Keratinocyte (primary cell): ENCODE measurements around the gene HS3ST6. TPM values are rescaled to one million over a fixed set of nuclear protein-coding genes. Genes with fewer than 3 reads are reported as not detected.

Experiments used
- DNase-seq: peaks from one replicate; pipeline ENCODE4 v3.0.0-alpha.2; 2011; ENCODE audit warnings: low read depth, missing footprints, low spot score
- FAIRE-seq: peaks from 2 replicates; lab custom pipeline; 2011; peaks lifted over from hg19 to GRCh38; lab: Jason Lieb, UNC
- H2AFZ ChIP-seq: 2 replicates; pipeline ENCODE4 v1.6.0; 2012; ENCODE audit warnings: low read length, control low read depth, inconsistent platforms; ENCODE audit not compliant: control insufficient read depth
- H3K27ac ChIP-seq: 2 replicates; pipeline ENCODE4 v1.5.1; 2011; ENCODE audit warnings: low read length; ENCODE audit not compliant: control insufficient read depth, insufficient read depth
- H3K27me3 ChIP-seq: 3 replicates; pipeline ENCODE4 v1.6.0; 2011; ENCODE audit warnings: low read length; ENCODE audit not compliant: control insufficient read depth, insufficient read depth; ENCODE audit errors: extremely low read depth
- H3K36me3 ChIP-seq, 2 experiments: 2 replicates in 1 of 2; 3 replicates in 1 of 2; pipeline ENCODE4 v1.5.1; 2011; ENCODE audit warnings: low read length in 2 of 2, mild to moderate bottlenecking in 1 of 2; ENCODE audit not compliant: control insufficient read depth in 2 of 2, insufficient read depth in 2 of 2; ENCODE audit errors: extremely low read depth in 1 of 2
- H3K4me1 ChIP-seq: 3 replicates; pipeline ENCODE4 v1.5.1; 2011; ENCODE audit warnings: low read length; ENCODE audit not compliant: control insufficient read depth, insufficient read depth; ENCODE audit errors: extremely low read depth
- H3K4me2 ChIP-seq: 3 replicates; pipeline ENCODE4 v1.6.0; 2011; ENCODE audit warnings: low read depth, low read length; ENCODE audit not compliant: control insufficient read depth, insufficient read depth; ENCODE audit errors: extremely low read depth
- H3K4me3 ChIP-seq, 3 experiments: fragments of 200-600 bp in 1 of 3; sonication (generic) in 1 of 3; 2 replicates in 2 of 3; 3 replicates in 1 of 3; pipeline ENCODE4 v1.5.1; 2011 to 2016; ENCODE audit warnings: low read length in 3 of 3, mild to moderate bottlenecking in 3 of 3, control low read depth in 2 of 3, inconsistent platforms in 1 of 3, low read depth in 1 of 3, mixed read lengths in 1 of 3, mixed run types in 1 of 3, moderate library complexity in 1 of 3; ENCODE audit not compliant: control insufficient read depth in 2 of 3, insufficient read depth in 2 of 3; ENCODE audit errors: extremely low read depth in 1 of 3
- H3K79me2 ChIP-seq: 2 replicates; pipeline ENCODE4 v1.6.0; 2012; ENCODE audit warnings: low read length; ENCODE audit not compliant: control insufficient read depth, insufficient read depth
- H3K9ac ChIP-seq: 3 replicates; pipeline ENCODE4 v1.6.0; 2011; ENCODE audit warnings: low read length; ENCODE audit not compliant: control insufficient read depth, insufficient read depth; ENCODE audit errors: extremely low read depth
- H3K9me1 ChIP-seq: 3 replicates; pipeline ENCODE4 v1.6.0; 2011; ENCODE audit warnings: low read length; ENCODE audit not compliant: control insufficient read depth, insufficient read depth; ENCODE audit errors: extremely low read depth
- H3K9me3 ChIP-seq: 2 replicates; pipeline ENCODE4 v1.5.1; 2012; ENCODE audit warnings: low read depth, low read length; ENCODE audit not compliant: control insufficient read depth
- H4K20me1 ChIP-seq: 3 replicates; pipeline ENCODE4 v1.6.0; 2011; ENCODE audit warnings: low read length; ENCODE audit not compliant: control insufficient read depth, insufficient read depth; ENCODE audit errors: extremely low read depth
- CTCF ChIP-seq, 3 experiments: IDR thresholded peaks in 1 of 3; conservative IDR thresholded peaks in 1 of 3; optimal IDR thresholded peaks in 1 of 3; 2 replicates in 2 of 3; 3 replicates in 1 of 3; pipeline versions ENCODE3 to v1.5.1; 2011; ENCODE audit warnings: low read length in 3 of 3, mild to moderate bottlenecking in 3 of 3, moderate library complexity in 2 of 3, control low read depth in 1 of 3, inconsistent platforms in 1 of 3; ENCODE audit not compliant: insufficient read depth in 2 of 3; ENCODE audit errors: extremely low read depth in 1 of 3
- EZH2 ChIP-seq: IDR thresholded peaks from one replicate; pipeline ENCODE4 v1.6.1; 2012; ENCODE audit warnings: inconsistent platforms, mild to moderate bottlenecking, low read length, moderate library complexity
- dilution Hi-C: fragments of 300-500 bp; cut with MboI; formaldehyde crosslinking; loops from one replicate; pipeline ENCODE4 v1.7.0; 2020; ENCODE audit warnings: low sequenced_read_pairs; ENCODE audit not compliant: extremely low pct_ligation_motif_present
- polyA plus RNA-seq, 5 experiments: library from polyadenylated mRNA; depleted of rRNA in 3 of 5; stranded (reverse) in 3 of 5; stranded (forward) in 1 of 5; unstranded in 1 of 5; fragments of >200 nt; gene quantifications; 1 replicate in 1 of 5; 2 replicates in 3 of 5; 3 replicates in 1 of 5; pipeline versions ENCODE4 v1.2.1 to v1.2.3, GENCODE V29; 2011 to 2012; ENCODE audit warnings: missing spikeins in 2 of 5, low read depth in 1 of 5, low replicate concordance in 1 of 5

HS3ST6 gene
- polyA plus RNA-seq, 1 donor (not counting 4 experiments of a cell fraction or from before 2014, with no cell fraction given), result not detected

GRCh38 chr16:1947369-1947670, 29.1 kb upstream of the HS3ST6 start:
- no peak for TF ChIP-seq CTCF (optimal IDR thresholded peaks at IDR 0.05 in 1 of 3, IDR thresholded peaks at IDR 0.05 in 1 of 3, conservative IDR thresholded peaks at IDR 0.05 in 1 of 3; ENCODE audit: extremely low read depth in 1 of 3, insufficient read depth in 2 of 3, low read length in 3 of 3)
- no peak for TF ChIP-seq EZH2
- FAIRE-seq, result no peak
- no peak overlapping the region for H3K4me2 ChIP-seq

GRCh38 chr16:1946495-1947368, 28.5 kb upstream of the HS3ST6 start:
- H3K9me3 ChIP-seq, result no peaks in the 10 kb centered on the region
- dilution Hi-C loops, result no loop called here
- H3K9ac ChIP-seq, result no peak overlapping the region
- no peak overlapping the region for H3K4me3 ChIP-seq
- H3K27ac ChIP-seq, result no peak overlapping the region
- TF ChIP-seq CTCF (optimal IDR thresholded peaks at IDR 0.05 in 1 of 3, IDR thresholded peaks at IDR 0.05 in 1 of 3, conservative IDR thresholded peaks at IDR 0.05 in 1 of 3; ENCODE audit: extremely low read depth in 1 of 3, insufficient read depth in 2 of 3, low read length in 3 of 3) (no peak), EZH2 (no peak)
- H3K79me2 ChIP-seq, result no peaks in the 10 kb centered on the region
- no peaks in the 10 kb centered on the region for H4K20me1 ChIP-seq
- H3K4me1 ChIP-seq, result peaks cover 32% of the 10 kb centered on the region
- H3K36me3 ChIP-seq, result no peaks in the 10 kb centered on the region
- H3K27me3 ChIP-seq, result no peaks in the 10 kb centered on the region
- no peak overlapping the region for H2AFZ ChIP-seq
- FAIRE-seq, result no peak
- no peaks in the 10 kb centered on the region for H3K9me1 ChIP-seq
- no peak for DNase-seq
- H3K4me2 ChIP-seq, result no peak overlapping the region

More at GRCh38 chr16:1947369-1947670, 29.1 kb upstream of the HS3ST6 start:
- Histone ChIP-seq H2AFZ (no peak overlapping the region), H3K79me2 (no peaks in the 10 kb centered on the region), H3K4me3 (no peak overlapping the region), H3K9ac (no peak overlapping the region), H3K9me3 (no peaks in the 10 kb centered on the region), H4K20me1 (no peaks in the 10 kb centered on the region), H3K27me3 (no peaks in the 10 kb centered on the region), H3K36me3 (no peaks in the 10 kb centered on the region), H3K4me1 (peaks cover 26% of the 10 kb centered on the region), H3K9me1 (no peaks in the 10 kb centered on the region), H3K27ac (no peak overlapping the region)
- dilution Hi-C loops, result no loop called here
- DNase-seq, result no peak
